Adipocyte (in vitro differentiated cells): ENCODE data around the gene NRTN.

Experiments
- DNase-seq: peaks from one replicate; pipeline ENCODE4 v3.0.0-alpha.2; 2015; ENCODE audit warnings: low read depth
- H3K27me3 ChIP-seq: replicated peaks from 2 replicates; pipeline ENCODE4 v1.7.0; 2013; ENCODE audit warnings: mild to moderate bottlenecking, low read length, moderate library complexity; ENCODE audit not compliant: control insufficient read depth, insufficient read depth
- H3K36me3 ChIP-seq: 2 replicates; pipeline ENCODE4 v1.7.0; 2013; ENCODE audit warnings: low read length, mild to moderate bottlenecking, moderate library complexity; ENCODE audit not compliant: control insufficient read depth, insufficient read depth, severe bottlenecking
- H3K4me1 ChIP-seq: 2 replicates; pipeline ENCODE4 v1.7.0; 2013; ENCODE audit warnings: mild to moderate bottlenecking, low read length, moderate library complexity; ENCODE audit not compliant: control insufficient read depth, insufficient read depth
- H3K4me3 ChIP-seq: 2 replicates; pipeline ENCODE4 v1.7.0; 2013; ENCODE audit warnings: mild to moderate bottlenecking, low read length, moderate library complexity
- H3K9ac ChIP-seq: 2 replicates; pipeline ENCODE4 v1.7.0; 2013; ENCODE audit warnings: mild to moderate bottlenecking, low read length, moderate library complexity
- H3K9me3 ChIP-seq: 2 replicates; pipeline ENCODE4 v1.7.0; 2013; ENCODE audit warnings: mild to moderate bottlenecking, low read length, moderate library complexity; ENCODE audit not compliant: control insufficient read depth

NRTN gene

DNA sequence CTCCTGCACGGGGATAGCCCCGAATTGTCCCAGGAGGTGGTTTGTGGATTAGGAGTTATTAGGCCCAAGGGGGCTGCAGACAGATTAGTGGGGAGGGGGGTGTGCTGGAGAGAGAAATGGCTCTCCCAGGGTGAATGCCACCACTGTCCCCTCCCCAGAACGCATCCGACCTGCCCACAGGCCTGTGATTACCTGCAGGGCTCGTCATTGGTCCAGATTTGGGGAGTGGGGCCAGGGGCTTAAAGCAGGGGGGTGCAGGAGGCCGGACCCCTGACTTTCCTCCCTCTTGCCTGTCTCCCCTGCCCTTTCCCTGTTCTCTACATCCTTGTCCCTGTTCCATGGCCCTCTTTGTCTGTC lies 1.2 kb downstream of the NRTN start:
- H3K9me3 ChIP-seq = no peaks in the 10 kb centered on the region
- H3K4me3 ChIP-seq = no peak overlapping the region
- DNase-seq = no peak
- H3K9ac ChIP-seq = no peak overlapping the region
- H3K4me1 ChIP-seq = peaks cover 12% of the 10 kb centered on the region
- peaks cover 20% of the 10 kb centered on the region for H3K27me3 ChIP-seq
- H3K36me3 ChIP-seq = no peaks in the 10 kb centered on the region

DNA sequence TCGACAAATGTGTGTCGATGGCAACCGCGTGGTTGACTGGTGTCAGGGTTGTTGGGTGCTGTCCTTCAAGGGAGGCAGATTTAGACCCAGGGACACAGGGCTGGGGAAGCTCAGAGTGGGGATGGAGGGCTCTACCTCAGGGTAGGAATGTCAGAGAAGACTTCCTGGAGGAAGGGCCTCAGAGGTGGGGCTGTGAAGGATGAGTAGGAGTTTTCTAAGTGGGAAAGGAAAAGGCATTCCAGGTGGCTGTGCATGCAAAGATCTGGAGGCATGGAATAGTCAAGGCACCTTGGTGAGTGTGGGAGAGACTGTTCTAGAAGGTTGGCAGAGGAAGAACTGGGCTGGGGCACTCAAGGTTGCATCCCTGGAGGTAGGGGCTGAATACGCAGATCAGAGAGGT lies 2.0 kb downstream of the NRTN start:
- Histone ChIP-seq H3K36me3 (no peaks in the 10 kb centered on the region), H3K9ac (no peak overlapping the region), H3K9me3 (no peaks in the 10 kb centered on the region), H3K4me1 (peaks cover 10% of the 10 kb centered on the region), H3K27me3 (peaks cover 20% of the 10 kb centered on the region), H3K4me3 (no peak overlapping the region)
- no peak for DNase-seq

DNA sequence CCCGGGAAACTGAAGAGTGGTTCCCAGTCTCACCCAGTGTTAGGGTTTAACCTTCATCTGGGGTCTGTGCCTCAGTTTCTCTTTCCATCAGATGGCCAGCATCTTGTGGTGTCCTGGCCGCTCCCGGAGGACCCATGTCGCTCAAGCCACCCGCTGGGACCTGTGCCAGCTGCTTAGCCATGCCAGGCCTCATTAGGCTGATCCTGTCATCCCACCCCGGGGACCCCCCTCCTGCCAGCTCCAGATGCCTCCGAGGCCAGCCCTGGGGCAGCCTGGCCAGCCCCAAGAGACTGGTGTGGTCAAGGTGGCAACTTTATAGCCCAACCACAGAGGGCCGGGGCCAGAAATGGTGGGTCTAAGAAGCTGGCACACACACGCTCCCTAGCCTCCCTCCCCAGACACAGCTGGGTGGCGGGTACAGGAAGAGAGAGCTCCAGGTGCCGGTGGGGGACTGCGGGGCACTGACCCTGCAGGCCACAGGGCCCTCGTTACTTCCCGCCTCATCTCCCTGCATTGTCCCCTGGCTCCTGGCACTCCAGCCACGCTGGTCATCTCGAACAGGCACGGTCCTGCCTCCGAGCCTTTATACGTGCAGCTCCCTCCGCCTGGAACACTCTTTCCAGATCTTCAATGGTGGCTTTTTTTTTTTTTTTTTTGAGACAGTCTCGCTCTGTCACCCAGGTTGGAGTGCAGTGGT lies 3.4 kb downstream of the NRTN start:
- no peak overlapping the region for H3K9ac ChIP-seq
- peaks cover 6% of the 10 kb centered on the region for H3K4me1 ChIP-seq
- H3K9me3 ChIP-seq = no peaks in the 10 kb centered on the region
- H3K4me3 ChIP-seq = no peak overlapping the region
- DNase-seq = no peak
- H3K27me3 ChIP-seq = peaks cover 20% of the 10 kb centered on the region
- no peaks in the 10 kb centered on the region for H3K36me3 ChIP-seq

DNA sequence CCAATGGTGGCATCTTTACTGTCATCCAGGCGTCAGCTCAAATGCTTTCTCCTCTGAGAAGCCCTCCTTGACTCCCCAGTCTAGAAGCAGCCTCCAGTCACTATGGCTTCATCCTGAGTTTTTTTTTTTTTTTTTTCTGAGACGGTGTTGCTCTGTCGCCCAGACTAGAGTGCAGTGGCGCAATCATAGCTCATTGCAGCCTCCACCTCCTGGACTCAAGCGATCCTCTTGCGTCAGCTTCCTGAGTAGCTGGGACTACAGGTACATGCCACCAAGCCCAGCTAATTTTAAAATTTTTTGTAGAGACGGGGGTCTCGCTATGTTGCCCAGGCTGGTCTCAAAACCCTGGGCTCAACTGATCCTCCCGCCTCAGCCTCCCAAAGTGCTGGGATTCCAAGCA lies 4.2 kb downstream of the NRTN start:
- Histone ChIP-seq H3K4me3 (no peak overlapping the region), H3K27me3 (peaks cover 24% of the 10 kb centered on the region), H3K9ac (no peak overlapping the region), H3K9me3 (no peaks in the 10 kb centered on the region), H3K36me3 (no peaks in the 10 kb centered on the region), H3K4me1 (no peaks in the 10 kb centered on the region)
- DNase-seq = no peak

DNA sequence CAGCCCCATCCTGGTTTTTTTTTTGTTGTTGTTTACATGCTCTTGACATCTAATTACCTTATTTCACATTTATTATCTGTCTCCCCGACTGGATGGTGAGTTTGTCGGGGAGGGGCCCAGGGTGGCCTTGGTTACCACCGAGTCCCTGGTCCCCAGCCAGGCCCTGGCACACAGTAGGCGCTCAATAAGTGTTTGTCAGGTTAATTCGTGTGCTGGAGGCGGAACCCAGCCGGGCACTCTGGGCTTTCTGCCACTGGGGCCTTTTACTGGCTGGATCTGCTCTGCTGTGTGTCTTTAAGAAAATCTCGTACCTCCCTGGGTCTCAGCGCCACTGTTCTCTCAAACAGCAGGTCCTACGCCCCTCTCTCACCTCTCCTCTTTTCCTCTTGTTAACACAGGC lies 4.6 kb downstream of the NRTN start:
- Histone ChIP-seq H3K4me1 (no peaks in the 10 kb centered on the region), H3K36me3 (no peaks in the 10 kb centered on the region), H3K27me3 (peaks cover 28% of the 10 kb centered on the region), H3K9ac (no peak overlapping the region), H3K9me3 (no peaks in the 10 kb centered on the region), H3K4me3 (no peak overlapping the region)
- no peak for DNase-seq

DNA sequence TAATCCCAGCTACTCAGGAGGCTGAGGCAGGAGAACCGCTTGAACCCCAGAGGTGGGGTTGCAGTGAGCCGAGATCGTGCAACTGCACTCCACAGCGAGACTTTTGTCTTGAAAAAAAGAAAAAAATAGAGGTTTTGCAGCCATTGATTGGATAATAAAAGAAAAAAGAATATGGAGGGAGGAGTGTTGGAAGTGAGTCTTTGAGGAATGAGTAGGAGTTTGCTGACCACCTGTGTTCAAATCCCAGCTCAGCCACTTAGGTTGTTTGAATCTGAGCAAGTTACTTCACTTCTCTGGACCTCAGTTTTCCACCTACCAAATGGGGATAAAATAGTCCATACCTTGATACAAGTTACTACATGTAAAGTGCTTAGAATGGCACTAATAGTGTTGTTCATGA lies 6.2 kb downstream of the NRTN start:
- no peak for DNase-seq
- H3K36me3 ChIP-seq = no peaks in the 10 kb centered on the region
- no peak overlapping the region for H3K9ac ChIP-seq
- no peaks in the 10 kb centered on the region for H3K9me3 ChIP-seq
- peaks cover 33% of the 10 kb centered on the region for H3K27me3 ChIP-seq
- H3K4me3 ChIP-seq = no peak overlapping the region
- no peaks in the 10 kb centered on the region for H3K4me1 ChIP-seq

DNA sequence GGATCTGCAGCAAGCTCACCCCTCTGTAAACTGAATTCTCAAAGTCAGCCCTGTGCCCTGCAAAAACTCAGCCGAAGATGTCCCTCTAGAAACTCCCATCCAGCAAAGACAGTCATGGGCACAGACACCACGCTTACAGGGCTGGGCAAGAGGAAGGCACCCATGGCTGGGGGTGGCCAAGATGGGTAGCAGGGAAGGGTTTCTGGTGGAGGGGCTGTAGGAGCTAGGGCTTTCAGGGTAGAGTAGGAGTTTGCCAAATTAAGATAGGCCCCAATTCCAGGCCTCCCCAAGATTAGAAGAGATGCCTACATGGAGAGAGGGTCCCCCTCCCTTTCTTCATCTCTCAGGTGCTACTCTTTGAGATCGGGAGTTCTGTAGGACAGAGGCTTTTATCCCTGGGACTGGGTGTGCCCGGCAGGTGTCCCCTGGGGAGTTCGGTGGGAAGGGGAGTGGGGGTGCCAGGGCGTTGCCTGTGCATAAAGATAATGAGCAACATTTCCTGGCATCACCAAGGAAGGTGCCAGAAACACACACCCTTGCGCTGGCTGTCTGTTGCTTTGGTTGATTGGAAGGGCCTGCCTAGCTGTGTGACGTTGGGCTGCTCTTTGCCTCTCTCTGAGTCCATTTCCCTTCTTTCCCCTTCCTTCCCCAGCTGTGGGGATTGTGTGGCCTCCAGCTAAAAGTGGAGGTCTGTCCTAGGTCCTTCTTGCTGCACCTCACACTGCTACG lies 9.4 kb downstream of the NRTN start:
- no peaks in the 10 kb centered on the region for H3K36me3 ChIP-seq
- H3K9ac ChIP-seq = no peak overlapping the region

DNA sequence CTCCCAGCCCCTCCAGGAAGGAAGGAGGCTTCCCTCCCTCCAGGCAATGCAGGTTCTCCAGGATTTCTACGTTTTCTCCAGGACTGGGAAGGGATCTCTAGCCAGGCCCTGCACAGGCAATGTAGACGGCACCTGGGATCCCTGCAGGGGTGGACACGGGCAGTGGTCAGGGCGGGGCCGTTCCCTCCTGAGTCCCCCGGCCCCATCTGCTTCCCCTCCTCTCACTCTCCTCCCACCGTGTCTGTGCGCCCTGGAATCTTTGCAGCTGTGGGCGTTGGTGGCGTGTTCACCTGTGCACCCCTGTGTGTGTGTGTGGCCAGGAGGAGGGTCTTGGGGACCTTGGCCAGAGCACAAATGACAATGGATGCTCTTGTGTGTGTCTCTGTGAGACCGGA lies 10.0 kb downstream of the NRTN start:
- no peak for DNase-seq
- no peak overlapping the region for H3K9ac ChIP-seq
- no peaks in the 10 kb centered on the region for H3K9me3 ChIP-seq
- no peaks in the 10 kb centered on the region for H3K4me1 ChIP-seq
- H3K4me3 ChIP-seq = no peak overlapping the region
- peaks cover 33% of the 10 kb centered on the region for H3K27me3 ChIP-seq
- no peaks in the 10 kb centered on the region for H3K36me3 ChIP-seq

More for the DNA sequence above, 9.4 kb downstream of the NRTN start:
- H3K4me1 ChIP-seq = no peaks in the 10 kb centered on the region
- H3K9me3 ChIP-seq = no peaks in the 10 kb centered on the region
- DNase-seq = no peak
- H3K4me3 ChIP-seq = no peak overlapping the region
- peaks cover 33% of the 10 kb centered on the region for H3K27me3 ChIP-seq

DNA sequence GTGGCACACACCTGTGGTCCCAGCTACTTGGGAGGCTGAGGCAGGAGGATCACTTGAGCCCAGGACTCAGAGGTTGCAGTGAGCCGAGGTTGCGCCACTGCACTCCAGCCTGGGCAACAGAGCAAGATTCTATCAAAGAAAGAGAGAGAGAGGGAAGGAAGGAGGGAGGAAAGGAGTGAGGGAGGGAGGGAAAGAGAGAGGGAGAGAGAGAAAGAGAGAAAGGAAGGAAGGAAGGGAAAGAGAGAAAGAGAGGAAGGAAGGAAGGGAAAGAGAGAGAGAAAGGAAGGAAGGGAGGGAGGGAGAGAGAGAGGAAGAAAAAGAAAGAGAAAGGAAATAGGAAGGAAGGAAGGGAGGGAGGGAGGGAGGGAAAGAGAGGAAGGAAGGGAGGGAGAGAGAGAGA lies 12.4 kb downstream of the NRTN start:
- Histone ChIP-seq H3K4me3 (no peak overlapping the region), H3K27me3 (peaks cover 34% of the 10 kb centered on the region), H3K9ac (no peak overlapping the region), H3K9me3 (no peaks in the 10 kb centered on the region), H3K4me1 (no peaks in the 10 kb centered on the region), H3K36me3 (no peaks in the 10 kb centered on the region)
- no peak for DNase-seq

DNA sequence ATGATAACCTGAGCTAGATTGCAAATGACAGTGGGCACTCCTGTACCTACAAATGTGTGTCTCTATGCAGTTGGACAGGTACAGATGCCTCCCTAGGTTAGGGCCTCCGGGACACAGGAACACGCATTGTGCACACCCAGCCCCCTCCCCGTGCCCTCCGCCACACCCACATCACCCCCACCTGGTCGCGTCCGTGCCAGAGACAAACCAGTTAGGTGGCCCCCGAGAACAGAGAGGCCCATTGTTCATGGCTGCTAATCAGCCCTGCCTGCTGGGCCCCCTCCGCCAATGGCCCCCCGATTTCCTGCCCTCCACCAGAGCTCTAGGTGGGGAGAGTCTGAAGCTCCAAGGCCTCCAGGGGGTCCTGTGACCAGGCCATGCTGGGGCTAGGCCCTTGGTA lies 13.7 kb downstream of the NRTN start:
- no peak for DNase-seq
- H3K4me3 ChIP-seq = no peak overlapping the region

DNA sequence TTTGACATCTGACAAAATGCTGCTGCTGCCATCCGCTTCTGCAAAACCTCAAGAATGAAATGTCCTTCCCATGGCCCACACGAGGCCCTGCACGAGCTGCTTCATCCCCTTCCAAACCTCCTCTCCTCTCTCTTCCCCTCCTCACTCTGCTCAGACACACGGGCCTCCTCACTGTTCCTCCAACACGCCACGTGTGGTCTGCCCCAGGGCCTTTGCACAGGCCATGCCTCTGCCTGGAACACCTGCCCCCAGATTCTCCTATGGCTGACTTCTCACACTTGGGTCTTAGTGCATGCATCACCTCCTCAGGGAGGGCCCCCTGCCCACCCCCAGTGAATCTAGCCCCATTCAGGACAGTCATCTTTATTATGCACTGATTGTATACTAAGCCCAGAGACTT lies 15.9 kb downstream of the NRTN start:
- Histone ChIP-seq H3K4me3 (no peak overlapping the region), H3K9ac (no peak overlapping the region), H3K36me3 (no peaks in the 10 kb centered on the region), H3K9me3 (no peaks in the 10 kb centered on the region), H3K27me3 (peaks cover 24% of the 10 kb centered on the region), H3K4me1 (no peaks in the 10 kb centered on the region)
- DNase-seq = no peak

More for the DNA sequence above, 13.7 kb downstream of the NRTN start:
- Histone ChIP-seq H3K9me3 (no peaks in the 10 kb centered on the region), H3K36me3 (no peaks in the 10 kb centered on the region), H3K9ac (no peak overlapping the region), H3K4me1 (no peaks in the 10 kb centered on the region), H3K27me3 (peaks cover 38% of the 10 kb centered on the region)
